ENCODE measurements around the gene PCED1A.
"Not testable (repeated sequence)": the region's sequence is repeated elsewhere in the genome, so short reads cannot be mapped to it uniquely, and the experiment has no call there.

Gene PCED1A

GRCh38 chr20:2865101-2865500 is 24.6 kb upstream of the PCED1A start:
- DNase-seq, result no peak

- no peak for DNase-seq
Measured at GRCh38 chr20:2864626-2865025, 24.2 kb upstream of the PCED1A start.

DNA sequence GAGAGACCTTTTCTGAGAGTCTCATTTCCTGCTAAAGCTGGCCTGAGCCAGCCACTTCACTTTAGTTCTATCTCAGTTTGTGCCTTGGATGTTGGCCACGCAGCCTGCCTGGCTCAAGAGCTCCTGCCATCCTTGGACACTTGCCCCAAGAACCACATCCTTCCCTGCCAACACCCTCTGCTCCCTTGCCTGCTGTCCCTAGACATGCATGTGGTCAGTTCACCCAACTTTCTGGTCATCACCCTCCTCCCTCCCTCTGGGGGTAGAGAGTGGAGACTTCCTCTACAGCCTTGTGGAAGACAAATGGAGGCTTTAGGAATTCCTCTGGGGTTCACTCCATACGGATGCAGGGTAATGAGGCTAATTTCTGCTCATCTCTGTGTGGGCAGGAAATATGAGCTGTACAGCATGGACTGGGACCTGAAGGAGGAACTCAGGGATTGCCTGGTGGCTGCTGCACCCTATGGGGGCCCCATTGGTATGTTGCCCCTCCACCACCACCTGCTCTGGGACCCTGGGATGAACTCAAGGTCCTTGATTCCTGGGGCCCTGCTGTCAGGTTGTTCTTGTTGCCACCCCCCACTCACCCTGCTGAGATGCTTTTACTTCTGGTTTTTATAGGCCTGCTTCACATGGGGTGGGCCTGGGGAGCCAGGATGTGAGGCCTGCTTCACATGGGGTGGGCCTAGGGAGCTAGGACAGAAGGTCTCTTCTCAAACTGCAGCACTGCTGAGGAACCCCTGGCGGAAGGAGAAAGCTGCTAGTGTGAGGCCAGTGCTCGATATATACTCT is 19.1 kb upstream of the PCED1A start:
- DNase-seq, result no peak

- no peak for DNase-seq
Measured at GRCh38 chr20:2858591-2858990, 18.1 kb upstream of the PCED1A start.

DNA sequence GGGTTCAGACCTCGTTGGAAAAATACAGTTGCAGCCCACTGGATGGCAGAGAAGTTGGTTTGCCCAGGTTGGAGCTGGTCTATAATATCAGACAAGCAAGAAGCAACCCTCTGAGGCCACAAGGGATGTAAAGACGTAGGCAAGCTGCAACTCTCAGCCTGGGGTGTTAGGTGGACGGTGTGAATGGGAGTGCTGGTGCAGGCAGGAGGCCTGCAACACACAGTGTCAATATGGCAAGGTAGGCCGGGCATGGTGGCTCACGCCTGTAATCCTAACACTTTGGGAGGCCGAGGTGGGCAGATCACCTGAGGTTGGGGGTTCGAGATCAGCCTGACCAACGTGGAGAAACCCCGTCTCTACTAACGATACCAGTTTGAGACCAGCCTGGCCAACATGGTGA is 10.6 kb upstream of the PCED1A start:
- no peak for DNase-seq

GRCh38 chr20:2849529-2849928 is 9.1 kb upstream of the PCED1A start:
- no peak for DNase-seq

DNA sequence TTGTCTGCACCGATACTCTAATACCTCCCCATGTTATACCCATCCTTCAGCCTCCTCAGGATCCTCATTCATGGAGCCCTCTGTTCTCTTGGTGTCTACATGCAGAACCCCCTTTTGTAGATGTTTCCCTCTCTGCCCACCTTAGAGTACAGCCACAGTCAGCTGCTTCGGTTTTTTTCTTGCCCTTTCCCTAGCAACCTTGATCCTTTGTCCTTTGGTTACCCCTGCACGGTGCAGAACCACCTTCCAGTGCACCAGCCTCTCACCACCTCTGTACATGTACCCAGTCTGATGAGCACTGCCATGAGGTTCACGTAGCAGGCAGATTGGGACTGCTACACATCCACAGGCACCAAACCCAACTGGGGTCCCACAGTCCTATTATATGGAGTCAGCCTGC is 7.3 kb upstream of the PCED1A start:
- no peak for DNase-seq

DNA sequence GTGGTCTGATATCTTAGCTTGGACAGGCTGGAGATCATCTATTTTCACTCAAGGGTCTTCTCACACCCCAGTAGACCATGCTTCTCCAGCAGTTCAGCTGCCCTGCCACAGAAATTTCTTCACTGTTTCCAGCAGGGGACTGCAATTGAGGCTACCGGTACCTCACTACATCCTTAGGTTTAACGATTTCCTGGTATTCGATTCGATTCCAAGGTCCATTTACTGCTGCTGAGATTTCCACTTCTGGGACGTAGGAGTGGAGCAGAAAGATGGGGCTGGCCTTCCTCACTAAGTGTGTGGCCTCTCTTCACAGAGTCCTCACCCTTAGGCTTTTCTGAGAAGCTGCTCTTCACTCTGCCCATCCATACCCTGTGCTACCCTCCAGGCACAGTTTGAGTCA is 6.2 kb upstream of the PCED1A start:
- no peak for DNase-seq

GRCh38 chr20:2845607-2846006 is 5.2 kb upstream of the PCED1A start:
- no peak for DNase-seq

GRCh38 chr20:2840967-2841531 is 594 bp upstream of the PCED1A start:
- DNase-seq, result peak in 1 of 2 experiments; percentile 67

GRCh38 chr20:2839732-2840137 is 720 bp downstream of the PCED1A start:
- no peak for DNase-seq

- DNase-seq, result no peak
Measured at GRCh38 chr20:2838847-2839671, 1.4 kb downstream of the PCED1A start.

DNA sequence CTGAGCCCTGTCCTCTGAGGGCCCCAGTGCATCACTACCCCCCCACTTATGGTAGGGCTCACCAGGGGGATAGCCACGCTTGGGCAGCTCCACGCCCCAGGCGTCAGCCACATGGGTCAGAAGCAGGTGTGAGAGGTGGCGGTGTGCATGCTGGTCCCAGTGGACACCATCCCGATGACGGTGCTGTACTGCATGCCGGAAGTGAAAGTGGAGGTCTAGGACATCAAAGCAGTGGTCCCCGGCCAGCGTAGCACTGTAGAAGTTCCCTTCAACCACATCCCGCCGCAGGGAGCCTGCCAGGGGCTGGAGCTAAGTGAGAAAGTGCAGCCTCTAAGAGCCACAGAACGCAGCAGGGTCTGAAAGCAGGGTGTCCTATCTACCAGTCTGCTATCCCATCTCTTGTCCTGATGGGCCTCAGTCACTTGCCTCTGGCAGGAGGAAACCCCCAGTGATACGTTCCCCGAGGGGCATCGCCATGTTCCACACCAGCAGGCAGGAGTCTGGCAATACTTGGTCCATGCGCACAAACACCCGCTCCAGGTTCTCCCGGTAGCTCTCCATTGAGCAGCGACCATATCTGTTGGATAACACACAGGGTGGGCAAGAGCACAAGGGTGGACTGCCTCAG is 2.2 kb downstream of the PCED1A start:
- DNase-seq, result no peak

- DNase-seq, result no peak
Measured at GRCh38 chr20:2837221-2837960, 3.1 kb downstream of the PCED1A start.

- DNase-seq, result no peak
Measured at GRCh38 chr20:2836035-2836434, 4.4 kb downstream of the PCED1A start.

- no peak for DNase-seq
Measured at GRCh38 chr20:2835331-2835796, 5.1 kb downstream of the PCED1A start.

- no peak for DNase-seq
Measured at GRCh38 chr20:2834401-2835110, 5.9 kb downstream of the PCED1A start.

GRCh38 chr20:2833761-2834160 is 6.7 kb downstream of the PCED1A start:
- DNase-seq, result no peak

DNA sequence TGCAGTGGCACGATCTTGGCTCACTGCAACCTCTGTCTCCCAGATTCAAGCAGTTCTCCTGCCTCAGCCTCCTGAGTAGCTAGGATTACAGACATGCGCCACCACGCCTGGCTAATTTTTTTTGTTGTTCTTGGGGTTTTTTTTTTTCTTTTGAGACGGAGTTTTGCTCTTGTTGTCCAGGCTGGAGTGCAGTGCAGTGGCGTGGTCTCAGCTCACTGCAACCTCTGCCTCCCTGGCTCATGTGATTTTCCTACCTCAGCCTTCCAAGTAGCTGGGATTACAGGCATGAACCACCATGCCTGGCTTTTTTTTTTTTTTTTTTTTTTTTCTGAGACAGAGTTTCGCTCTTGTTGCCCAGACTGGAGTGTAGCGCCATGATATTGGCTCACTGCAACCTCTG is 9.2 kb downstream of the PCED1A start:
- DNase-seq, result not testable (repeated sequence)

- DNase-seq, result no peak
Measured at GRCh38 chr20:2829376-2829775, 11.1 kb downstream of the PCED1A start.

DNA sequence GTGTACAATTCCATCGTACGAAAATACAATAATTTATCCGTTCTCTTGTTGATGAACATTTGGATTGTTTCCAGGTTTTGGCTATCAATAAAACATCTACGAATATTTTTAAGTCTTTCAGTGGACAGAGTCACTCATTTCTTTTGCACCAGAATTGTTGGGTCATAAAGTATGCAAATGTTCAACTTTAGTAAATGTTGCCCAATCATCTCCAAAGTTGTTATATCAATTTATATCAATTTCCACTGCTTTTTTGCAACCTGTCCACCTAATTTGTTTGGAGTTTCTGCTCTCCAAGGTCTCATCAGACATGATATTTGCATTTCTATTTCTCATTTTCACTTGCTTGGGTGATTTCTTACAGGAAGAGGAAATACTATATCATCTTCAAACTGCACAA is 13.8 kb downstream of the PCED1A start:
- DNase-seq, result no peak

DNA sequence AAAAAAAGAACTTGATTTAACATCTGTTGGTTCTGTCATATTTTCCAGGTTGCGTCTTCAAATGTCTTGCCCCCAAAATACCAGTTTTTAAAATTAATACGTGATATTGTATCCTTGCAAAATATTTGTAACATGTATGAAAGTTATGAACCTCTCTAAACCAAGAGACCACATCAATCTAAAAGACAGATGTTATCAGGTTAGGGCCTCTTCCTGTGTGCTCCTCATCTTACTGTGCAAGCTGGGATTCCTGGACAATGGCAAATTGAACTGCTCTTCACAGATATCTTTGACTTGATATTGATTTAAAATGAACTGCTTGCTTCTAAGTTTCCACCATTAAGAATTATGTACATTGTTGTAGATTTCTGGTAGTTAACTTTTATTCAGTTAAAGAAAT is 14.7 kb downstream of the PCED1A start:
- DNase-seq, result no peak

All from activated T-cell treated with anti-CD3 and anti-CD28 coated beads, Interleukin-2, amount 50 U/mL, for 48 hours (primary cell).